GM19395 (cell line): Measurements from ENCODE around the gene BIRC6.
"Not testable (repeated sequence)": the region's sequence is repeated elsewhere in the genome, so short reads cannot be mapped to it uniquely, and the experiment has no call there.

Experiments
- ATAC-seq: cut with Tn5 transposase; IDR thresholded peaks from one replicate; pipeline ENCODE4 v1.9.1; 2021; ENCODE audit warnings: mild to moderate bottlenecking, moderate library complexity; ENCODE audit not compliant: unreplicated experiment

Gene BIRC6

DNA sequence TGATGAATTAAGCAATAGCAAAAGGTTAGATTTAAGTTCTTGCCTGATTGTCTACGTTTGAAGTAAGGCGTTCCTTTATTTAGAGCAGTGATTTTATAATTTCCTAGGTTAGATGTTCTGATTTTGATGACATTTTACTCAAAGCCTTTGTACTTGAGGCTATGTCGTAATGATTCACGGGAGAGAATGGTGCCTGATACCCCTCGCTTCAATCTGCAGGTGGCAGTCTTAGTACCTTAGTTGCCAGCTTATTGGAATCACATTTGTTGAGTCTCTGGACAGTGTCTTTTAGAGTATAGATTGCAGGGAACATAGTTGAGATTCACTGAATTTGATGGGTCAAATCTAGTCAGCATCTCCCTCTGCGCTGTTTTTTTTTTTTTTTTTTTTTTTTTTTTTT is 89.5 kb downstream of the BIRC6 start:
- ATAC-seq: no peak

DNA sequence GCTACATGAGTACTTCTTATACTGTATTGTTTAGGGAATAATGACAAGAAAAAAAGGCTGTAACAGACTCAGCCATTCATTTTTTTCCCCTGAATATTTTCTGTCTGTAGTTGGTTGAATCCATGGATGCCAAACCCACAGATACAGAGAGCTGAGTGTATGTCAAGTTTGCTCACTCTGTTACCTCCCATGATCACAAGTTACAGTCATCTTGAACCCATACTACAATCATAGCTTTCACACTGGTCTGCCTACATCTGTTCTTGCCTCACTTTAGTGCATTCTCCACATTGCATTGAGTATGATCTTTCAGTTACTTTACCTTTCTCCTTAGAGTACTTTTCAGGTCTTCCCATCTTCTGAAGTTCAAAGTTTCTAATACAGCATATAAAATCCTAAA is 94.0 kb downstream of the BIRC6 start:
- ATAC-seq: no peak

DNA sequence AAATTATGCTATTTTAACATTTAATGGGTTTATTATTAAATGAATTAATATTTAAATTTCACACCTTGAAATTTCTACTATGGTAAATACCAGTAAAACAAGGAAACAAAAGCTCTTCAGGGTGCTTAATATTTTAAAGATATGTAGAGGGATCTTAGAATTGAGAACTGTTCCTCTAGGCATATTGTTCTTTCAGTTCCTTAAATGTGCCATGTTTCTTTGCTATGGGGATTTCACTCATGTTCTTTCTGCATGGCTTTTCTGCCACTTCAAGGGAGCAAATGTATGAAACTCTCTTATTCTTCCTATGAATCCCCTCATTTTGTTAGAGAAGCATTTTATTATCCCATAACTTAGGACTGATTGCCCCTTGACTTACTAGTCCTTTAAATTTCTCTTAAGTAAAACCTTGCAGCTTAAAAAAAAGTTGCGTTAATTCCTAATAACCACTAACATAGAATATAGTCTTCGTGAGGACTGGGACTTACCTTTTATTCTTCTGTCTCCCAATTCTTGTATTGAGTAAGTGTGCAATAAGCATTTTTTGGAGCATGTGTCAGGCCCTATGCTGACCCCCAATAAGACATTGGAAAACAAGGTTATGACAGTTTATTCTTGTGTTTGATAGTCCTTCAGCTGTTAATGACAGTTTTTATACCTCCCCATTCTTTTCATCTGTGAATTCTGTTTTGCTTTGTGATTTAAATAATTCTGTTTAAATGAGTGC is 95.7 kb downstream of the BIRC6 start:
- no peak for ATAC-seq

DNA sequence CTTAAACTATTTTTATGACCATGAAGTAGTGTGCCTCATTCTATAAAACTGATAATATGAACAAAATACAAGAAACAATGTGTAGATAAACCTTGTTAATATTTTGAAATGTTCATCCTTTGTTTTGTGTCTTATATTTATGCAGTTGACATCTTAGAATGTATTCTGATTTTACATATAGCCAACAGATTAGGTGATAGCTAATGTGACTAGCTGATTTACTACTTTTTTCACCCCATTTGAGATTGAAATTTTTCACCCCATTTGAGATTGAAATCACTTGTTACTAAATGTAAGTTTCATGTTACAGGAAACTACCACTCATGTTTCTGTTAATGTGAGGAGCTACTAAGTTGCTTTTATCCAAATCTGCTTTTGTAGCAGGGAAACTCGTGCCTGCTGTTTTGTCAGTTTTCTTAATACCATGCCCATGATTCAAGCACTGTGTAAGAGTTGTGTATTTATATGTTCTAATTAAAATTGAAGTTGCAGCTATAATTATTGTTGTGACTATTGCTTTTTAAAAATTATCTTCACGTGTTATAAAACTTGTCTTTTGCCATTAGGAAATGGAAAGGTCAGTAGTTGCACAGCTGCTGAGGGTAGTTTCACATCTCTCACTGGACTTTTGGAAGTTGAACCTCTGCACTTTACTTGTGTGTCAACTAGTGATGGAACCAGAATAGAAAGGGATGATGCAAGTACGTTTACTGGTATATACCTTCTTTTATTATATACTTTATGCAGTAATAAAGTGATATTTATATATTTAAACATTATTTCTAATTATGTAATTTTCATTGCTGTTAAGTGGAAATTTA is 96.6 kb downstream of the BIRC6 start:
- ATAC-seq: no peak

DNA sequence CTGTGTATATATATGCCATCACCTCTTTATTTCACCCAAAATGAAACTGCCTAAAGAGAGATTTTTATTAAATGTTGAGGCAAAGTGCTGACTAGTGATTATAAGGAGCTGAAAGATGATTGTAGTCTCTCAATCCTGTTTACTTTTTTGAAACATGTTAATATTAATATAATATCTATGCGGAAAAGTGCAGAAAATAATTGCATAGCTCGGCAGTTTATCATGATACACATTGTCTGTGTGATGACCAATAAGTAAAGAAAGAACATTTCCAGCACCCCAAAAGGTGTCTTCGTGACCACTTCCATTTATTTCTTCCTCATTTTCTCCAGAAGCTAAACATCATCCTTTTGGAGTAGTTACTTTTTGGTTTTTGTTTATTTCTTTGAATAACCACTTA is 99.0 kb downstream of the BIRC6 start:
- ATAC-seq: no peak

DNA sequence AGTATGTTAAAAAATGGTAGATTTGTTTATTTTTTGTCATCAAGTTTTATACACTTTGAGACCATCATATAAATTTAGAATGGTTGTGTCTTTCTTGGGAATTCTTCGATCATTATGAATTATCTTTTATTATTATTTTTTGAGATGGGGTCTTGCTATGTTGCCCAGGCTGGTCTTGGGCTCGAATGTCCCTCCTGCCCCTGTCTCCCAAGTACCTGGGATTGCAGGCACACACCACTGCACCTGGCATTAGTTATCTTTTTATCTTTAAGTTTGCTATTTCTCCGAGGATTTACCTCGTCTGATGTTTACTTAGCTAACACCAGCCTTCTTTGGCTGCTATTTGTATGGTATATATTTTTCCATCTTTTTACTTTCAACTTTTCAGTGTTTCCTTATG is 100.0 kb downstream of the BIRC6 start:
- no peak for ATAC-seq

DNA sequence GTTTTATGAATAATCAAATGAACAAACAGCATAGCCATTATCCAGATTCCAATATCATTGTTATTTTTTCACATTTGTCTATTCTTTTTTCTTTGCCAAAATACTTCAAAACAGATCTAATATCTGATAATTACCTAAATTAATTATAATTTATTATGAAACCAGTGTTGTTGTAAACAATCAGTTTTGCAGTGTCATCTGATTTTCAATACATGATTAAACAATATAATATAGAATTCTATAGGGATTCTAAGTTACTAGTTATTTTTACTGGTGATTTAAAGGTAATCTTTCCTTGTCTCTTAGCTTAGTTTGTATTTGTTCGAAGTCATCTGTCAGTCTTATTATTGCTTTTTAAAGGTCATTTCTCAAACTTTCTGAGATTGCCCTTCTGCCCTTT is 101.0 kb downstream of the BIRC6 start:
- ATAC-seq: no peak

DNA sequence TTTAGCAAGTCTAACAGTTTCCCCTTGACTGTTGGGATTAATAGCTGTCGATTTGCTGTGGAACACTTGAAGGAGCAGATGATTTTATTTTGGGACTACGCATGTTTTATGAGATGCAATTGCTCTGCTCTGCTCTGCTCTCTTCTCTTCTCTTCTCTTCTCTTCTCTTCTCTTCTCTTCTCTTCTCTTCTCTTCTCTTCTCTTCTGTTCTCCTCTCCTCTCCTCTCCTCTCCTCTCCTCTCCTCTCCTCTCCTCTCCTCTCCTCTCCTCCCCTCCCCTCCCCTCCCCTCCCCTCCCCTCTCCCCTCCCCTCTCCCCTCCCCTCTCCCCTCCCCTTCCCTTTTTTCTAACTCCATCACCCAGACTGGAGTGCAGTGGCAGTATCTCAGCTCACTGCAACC is 104.0 kb downstream of the BIRC6 start:
- not testable (repeated sequence) for ATAC-seq

DNA sequence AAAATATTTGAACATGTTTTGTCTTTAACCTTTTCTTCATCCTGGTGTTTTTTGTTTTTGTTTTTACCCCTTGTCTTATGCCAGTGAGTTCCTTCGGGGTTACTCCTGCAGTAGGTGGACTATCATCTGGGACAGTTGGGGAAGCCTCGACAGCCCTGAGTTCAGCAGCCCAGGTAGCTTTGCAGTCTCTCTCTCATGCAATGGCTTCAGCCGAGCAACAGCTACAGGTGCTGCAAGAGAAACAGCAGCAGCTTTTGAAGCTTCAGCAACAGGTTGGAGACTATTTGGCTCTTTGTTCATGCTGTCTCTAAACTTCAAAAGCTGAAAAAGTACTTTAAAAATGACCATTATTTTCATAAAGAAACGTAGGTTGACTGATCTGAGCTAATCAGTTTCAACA is 106.3 kb downstream of the BIRC6 start:
- no peak for ATAC-seq

DNA sequence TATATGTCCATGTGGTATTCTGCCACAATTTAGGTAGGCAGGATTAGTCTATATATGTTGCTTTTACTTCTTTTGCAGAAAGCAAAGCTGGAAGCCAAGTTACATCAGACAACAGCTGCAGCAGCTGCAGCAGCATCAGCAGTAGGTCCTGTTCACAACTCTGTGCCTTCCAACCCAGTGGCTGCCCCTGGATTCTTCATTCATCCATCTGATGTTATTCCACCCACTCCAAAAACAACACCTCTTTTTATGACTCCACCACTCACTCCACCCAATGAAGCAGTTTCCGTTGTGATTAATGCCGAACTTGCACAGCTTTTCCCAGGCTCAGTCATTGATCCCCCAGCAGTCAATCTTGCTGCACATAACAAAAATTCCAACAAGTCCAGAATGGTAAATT is 107.6 kb downstream of the BIRC6 start:
- no peak for ATAC-seq

DNA sequence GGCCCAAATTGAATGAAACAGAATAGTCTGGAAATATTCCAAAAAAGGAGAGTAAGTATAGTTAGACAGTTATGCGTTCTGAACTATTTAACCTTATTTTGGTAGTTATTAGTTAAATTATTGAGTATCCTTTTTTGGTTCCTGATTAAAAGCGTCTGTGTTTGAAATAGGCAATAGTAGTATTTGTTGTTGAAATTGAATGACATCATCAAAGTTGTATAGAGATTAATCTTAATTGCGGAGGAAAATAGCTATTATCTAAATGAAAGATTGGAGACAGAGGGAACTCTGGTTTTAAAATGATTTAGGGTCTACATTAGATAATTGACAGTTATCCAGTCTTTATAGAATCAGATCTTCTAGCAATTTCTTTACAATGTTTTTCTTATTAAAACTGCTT is 115.8 kb downstream of the BIRC6 start:
- ATAC-seq: no peak

DNA sequence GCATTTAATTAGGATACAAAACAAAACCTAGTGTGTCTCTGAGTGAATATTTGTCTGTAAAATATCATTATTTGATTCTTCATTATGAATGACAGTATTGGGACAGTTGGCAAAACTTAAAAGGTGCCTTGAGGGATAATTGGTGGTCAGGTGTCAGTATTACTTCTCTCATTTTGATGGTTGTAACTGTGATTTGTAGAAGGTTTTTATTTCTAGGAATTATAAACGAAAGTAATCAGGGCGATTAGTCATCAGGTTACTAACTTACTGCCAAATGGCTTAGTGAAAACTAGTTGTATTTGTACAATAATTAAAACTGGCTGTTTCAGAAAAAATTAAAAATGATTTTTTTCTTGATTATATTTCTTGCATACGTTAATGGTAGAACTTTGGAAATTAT is 117.6 kb downstream of the BIRC6 start:
- no peak for ATAC-seq

DNA sequence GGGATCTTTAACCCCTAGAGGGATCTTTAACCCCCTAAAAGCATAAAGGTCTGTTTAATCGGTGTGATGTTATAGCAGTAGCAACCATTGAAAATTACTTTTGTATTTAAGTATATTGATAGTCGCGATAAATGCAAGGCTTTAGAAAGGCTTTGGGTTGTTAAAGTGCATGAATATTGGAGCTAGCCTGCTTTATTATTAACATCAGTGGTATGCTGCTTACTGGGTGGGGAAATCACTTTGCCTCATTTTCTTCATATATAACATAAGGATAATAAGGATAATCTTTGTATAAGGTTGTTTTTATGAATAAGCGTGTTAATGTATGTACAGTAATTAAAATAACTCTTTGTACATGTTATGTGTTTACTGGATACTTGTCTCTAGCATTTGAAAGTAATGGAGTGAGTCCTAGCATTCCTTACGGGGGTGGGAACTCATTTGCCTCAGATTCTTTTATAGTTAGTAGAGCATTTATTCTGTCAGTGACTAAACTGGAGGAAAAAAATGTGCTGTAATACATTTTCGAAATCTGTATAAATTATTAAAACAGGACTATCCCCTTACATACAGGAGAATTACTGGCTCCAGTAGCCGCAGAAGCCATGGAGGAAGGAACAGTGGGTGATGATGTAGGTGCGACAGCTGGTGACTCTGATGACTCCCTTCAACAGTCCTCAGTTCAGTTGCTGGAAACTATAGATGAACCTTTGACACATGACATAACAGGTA is 122.2 kb downstream of the BIRC6 start:
- ATAC-seq: no peak

DNA sequence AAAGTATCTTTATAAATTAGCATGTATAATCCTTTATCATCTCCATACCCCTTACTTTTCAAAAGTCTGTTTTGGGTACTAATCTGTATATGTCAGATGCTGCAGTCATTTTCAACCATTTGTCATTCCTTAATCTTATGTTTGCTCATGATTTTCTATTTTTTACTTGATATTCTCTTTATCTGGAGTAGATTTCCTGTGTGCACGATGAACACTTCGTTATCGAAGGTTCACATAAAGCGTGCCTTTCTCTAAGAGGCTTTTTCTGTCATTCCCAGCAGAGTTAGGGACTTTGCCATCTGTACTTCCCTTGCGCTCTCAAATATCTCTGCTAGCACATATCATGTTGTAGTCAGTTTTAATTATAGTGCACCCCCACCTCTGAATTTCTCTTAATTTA is 123.2 kb downstream of the BIRC6 start:
- ATAC-seq: no peak

DNA sequence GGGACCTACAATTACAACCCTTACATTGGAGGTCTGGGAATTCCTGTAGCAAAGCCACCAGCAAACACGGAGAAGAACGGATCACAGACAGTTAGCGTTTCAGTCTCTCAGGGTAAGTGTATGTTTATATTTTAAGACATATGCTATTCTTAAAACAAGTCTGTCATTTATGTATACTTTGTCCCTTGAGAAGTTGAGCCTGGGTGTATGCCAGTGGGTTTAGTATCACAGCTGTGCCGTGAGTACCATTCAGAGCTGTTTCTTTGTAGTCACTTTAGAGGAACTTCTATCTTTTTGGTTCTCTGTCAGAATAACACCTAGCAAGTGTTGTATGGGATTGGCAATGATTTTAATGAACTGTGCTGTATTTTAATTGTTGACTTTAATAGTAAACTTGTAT is 125.6 kb downstream of the BIRC6 start:
- no peak for ATAC-seq

DNA sequence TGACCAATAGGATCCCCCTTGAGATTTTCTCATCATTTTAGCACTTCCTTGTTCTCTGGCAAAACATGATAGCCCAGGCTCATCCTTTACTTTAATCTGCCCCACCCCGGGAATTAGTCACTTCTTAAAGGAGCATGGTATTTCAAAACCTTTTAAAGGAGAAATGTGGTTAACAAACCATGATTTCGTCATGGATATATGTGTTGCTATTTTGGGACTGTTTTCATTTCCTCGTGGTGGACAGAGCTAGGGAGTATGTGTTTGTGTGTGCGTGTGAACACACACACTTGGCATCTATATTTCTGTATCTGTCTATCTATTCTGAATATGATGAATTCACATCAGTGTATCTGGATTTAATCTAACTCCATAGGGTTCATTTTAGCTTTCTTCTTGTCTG is 128.1 kb downstream of the BIRC6 start:
- no peak for ATAC-seq

DNA sequence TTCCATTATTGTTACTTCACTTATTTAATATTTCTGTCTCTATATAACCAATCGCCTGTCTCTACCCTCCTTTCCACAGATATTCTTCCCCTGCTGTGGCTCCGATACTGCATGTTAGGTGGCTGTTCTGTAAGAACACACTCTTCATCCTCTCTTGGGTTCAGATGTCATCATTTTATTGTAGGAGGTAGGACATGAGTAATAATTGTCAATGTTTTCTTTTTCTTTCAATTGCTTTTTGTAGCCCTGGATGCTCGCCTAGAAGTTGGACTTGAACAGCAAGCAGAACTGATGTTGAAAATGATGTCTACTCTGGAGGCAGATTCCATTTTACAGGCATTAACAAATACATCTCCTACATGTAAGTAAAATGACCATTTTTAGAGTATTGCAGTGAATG is 128.6 kb downstream of the BIRC6 start:
- no peak for ATAC-seq

DNA sequence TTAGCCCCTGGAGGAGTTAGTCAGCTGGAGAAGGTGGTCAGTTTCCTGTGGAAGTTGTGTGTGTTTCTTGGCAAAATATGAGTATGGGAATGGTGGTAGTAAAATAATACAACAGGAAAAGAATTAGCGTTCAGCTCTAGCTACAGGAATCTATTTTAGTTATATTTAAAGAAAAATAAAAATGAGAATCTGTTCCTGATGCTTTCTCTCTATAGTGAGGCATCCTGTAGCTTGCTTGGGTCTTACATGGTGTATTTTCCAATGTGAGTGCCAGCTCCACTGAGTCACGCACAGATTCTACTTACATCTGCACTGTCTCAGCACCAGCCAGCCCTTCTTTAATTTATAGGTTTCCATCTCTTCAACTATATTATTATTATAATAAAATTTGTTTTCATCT is 132.2 kb downstream of the BIRC6 start:
- ATAC-seq: no peak

DNA sequence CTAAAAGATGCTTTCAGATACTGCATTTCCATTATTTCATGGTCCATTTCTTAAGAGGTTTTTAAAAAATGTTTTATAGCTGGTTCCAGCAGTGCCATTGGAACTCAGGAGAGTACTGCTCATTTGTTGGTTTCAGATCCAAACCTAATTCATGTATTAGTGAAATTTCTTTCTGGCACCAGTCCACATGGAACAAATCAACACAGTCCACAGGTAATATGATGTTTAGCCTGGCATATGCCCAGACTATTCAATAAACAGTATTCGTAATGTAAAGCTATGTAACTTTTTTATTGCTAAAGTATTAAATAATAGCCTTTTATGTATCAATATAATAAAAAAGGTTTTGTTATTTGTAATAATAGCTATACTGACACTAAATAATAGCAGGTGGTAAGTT is 134.5 kb downstream of the BIRC6 start:
- no peak for ATAC-seq

DNA sequence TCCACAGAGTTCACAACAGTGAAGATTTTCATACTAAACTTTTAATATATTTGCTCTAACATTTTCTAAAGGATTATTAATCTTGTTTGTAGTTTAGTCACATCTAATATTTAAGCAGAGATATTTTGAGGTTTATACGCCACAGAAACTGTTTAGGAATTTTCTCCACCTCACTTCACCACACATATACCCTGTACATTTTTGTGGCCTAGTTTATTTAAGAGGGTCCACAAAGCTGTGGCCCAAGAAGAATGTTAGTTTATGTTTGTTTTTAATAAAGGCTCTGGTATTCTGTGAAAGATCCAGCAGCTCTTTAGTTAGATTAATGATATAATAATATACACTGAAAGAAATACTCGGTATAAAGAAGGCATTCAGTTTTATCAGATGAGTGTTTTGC is 138.3 kb downstream of the BIRC6 start:
- ATAC-seq: no peak

DNA sequence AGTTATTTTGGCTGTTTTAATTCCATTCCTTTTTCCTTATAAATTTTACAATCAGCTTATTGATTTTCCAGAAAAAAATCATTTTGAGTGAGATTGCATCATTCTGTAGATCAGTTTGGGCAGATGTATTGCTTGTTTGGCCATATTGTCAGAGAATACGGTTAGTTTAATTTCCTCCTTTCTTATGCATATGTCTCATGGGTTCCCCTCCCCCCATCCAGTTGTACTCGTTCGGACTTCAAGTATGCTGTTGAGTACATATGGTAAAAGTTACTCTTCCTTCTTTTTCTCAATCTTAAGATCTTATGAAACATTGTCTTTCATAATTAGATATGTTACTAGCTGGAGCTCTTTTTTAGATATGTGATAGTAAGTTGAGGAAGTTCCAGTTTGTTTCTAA is 139.8 kb downstream of the BIRC6 start:
- ATAC-seq: no peak

DNA sequence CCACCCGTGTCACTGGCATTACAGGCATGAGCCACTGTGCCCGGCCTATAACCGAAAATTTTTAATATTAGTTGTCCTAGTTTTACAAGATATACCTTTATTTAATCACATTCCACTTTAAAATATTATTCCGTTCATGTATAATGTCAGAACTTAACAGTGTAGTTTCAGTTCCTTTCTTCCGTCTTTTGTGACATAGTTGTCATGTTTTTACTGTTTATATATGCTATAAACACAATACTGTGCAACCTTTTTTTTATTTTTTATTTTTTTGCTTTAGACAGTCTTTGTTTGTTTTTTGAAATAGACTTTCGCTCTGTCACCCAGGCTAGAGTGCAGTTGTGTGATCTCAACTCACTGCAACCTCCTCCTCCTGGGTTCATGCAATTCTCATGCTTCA is 141.5 kb downstream of the BIRC6 start:
- no peak for ATAC-seq
